ENCODE measurements around the gene TFE3. TPM values are rescaled to one million over a fixed set of nuclear protein-coding genes. Genes with fewer than 3 reads are reported as not detected.

The TFE3 gene
- total RNA-seq, 1 donor from 2014 or later: 141 TPM

DNA sequence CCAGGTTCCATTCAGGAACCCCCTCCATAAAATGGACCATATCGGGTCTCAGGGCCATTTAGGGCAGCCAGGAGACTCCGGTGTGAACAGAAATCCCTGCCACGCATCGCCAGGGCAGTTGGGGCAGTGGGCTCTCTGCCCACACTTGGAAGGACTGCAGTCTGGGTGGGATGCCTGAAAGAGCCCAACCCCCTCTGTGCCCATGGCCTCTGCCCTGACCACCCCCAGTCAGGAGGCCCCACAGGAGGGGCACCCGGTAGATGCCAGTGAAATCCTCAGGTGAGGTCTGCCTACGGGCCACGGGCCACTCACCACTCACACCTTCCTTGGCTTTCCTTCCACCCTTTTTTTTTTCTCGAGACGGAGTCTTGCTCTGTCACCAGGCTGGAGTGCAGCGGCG, 25.9 kb upstream of the TFE3 start:
- H3K27me3 ChIP-seq: no peaks in the 10 kb centered on the region
- H3K4me3 ChIP-seq: no peak overlapping the region
- no peak for DNase-seq (ENCODE audit: low spot score in 2 of 2)
- intact Hi-C loops (cut with DNase I): no loop called here
- no peaks in the 10 kb centered on the region for H3K9me3 ChIP-seq
- peaks cover 0 to 2% of the 10 kb centered on the region in 2 donors for H3K4me1 ChIP-seq
- peaks cover 3 to 5% of the 10 kb centered on the region in 2 donors for H3K36me3 ChIP-seq
- TF ChIP-seq CTCF (IDR thresholded peaks at IDR 0.05): no peak
- H3K27ac ChIP-seq: no peak overlapping the region

- intact Hi-C loops (cut with DNase I): no loop called here
- Histone ChIP-seq H3K4me1 (no peaks in the 10 kb centered on the region), H3K9me3 (no peaks in the 10 kb centered on the region), H3K36me3 (peaks cover 3 to 11% of the 10 kb centered on the region in 2 donors), H3K27me3 (no peaks in the 10 kb centered on the region), H3K27ac (no peak overlapping the region), H3K4me3 (no peak overlapping the region)
- no peak for DNase-seq (ENCODE audit: low spot score in 2 of 2)
- no peak for TF ChIP-seq CTCF (IDR thresholded peaks at IDR 0.05)
Observed at GRCh38 chrX:49067285-49068120, 24.3 kb upstream of the TFE3 start.

- no peak overlapping the region for H3K4me3 ChIP-seq
- H3K27me3 ChIP-seq: no peaks in the 10 kb centered on the region
- H3K9me3 ChIP-seq: no peaks in the 10 kb centered on the region
- no peak for DNase-seq (ENCODE audit: low spot score in 2 of 2)
- no peaks in the 10 kb centered on the region for H3K4me1 ChIP-seq
- intact Hi-C loops (cut with DNase I): no loop called here
- H3K36me3 ChIP-seq: peaks cover 5 to 11% of the 10 kb centered on the region in 2 donors
- H3K27ac ChIP-seq: no peak overlapping the region
- no peak for TF ChIP-seq CTCF (IDR thresholded peaks at IDR 0.05)
Observed at GRCh38 chrX:49066690-49067089, 23.5 kb upstream of the TFE3 start.

DNA sequence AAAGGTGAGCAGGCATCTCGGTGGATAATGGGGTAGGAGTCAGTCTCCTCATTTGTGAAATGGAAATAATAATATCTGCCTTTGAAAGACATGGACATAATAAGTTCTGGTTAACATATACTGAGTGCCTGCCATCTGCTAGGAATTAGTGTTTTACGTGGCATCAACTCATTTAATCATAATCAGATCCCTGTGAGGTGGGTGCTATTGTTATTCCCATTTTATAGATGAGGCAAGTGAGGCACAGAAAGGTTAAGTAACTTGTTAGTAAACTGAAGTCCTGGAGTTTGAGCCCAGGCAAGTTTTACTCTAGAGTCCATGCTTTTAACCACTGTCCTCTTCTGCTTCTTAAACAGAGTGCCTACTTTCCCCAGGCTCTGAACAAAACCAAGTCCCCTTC, 23.1 kb upstream of the TFE3 start:
- no peaks in the 10 kb centered on the region for H3K27me3 ChIP-seq
- intact Hi-C loops (cut with DNase I): no loop called here
- H3K4me1 ChIP-seq: no peaks in the 10 kb centered on the region
- H3K9me3 ChIP-seq: no peaks in the 10 kb centered on the region
- peaks cover 5 to 11% of the 10 kb centered on the region in 2 donors for H3K36me3 ChIP-seq
- no peak for TF ChIP-seq CTCF (IDR thresholded peaks at IDR 0.05)
- no peak for DNase-seq (ENCODE audit: low spot score in 2 of 2)
- H3K27ac ChIP-seq: no peak overlapping the region
- H3K4me3 ChIP-seq: no peak overlapping the region

GRCh38 chrX:49064735-49065134, 21.6 kb upstream of the TFE3 start:
- no peak for TF ChIP-seq CTCF (IDR thresholded peaks at IDR 0.05)
- Histone ChIP-seq H3K27me3 (no peaks in the 10 kb centered on the region), H3K4me1 (no peaks in the 10 kb centered on the region), H3K27ac (no peak overlapping the region), H3K9me3 (no peaks in the 10 kb centered on the region), H3K4me3 (no peak overlapping the region), H3K36me3 (peaks cover 5 to 11% of the 10 kb centered on the region in 2 donors)
- no peak for DNase-seq (ENCODE audit: low spot score in 2 of 2)
- intact Hi-C loops (cut with DNase I): no loop called here
